ENCODE results near the gene IQGAP2.
"Not testable (repeated sequence)": the region's sequence is repeated elsewhere in the genome, so short reads cannot be mapped to it uniquely, and the experiment has no call there.

The IQGAP2 gene

GRCh38 chr5:76595755-76596481 lies 192.8 kb downstream of the IQGAP2 start:
- in situ Hi-C loops (cut with MboI; ENCODE audit: low pct_unique_long_range_greater_than_20kb, low sequenced_read_pairs, unreplicated experiment), result loop anchor here (10.0 kb wide), 1 partner anchor 179 kb away; no protein-coding TSS in a partner anchor
- no peak for DNase-seq (ENCODE audit: low spot score)

GRCh38 chr5:76598531-76598930 lies 195.4 kb downstream of the IQGAP2 start:
- in situ Hi-C loops (cut with MboI; ENCODE audit: low pct_unique_long_range_greater_than_20kb, low sequenced_read_pairs, unreplicated experiment), result loop anchor here (10.0 kb wide), 1 partner anchor 176 kb away; no protein-coding TSS in a partner anchor
- no peak for TF ChIP-seq CTCF (IDR thresholded peaks at IDR 0.05; ENCODE audit: extremely low read depth, insufficient read depth, missing control alignments)
- DNase-seq (ENCODE audit: low spot score), result no peak

More at GRCh38 chr5:76595755-76596481, 192.8 kb downstream of the IQGAP2 start:
- TF ChIP-seq CTCF (IDR thresholded peaks at IDR 0.05; ENCODE audit: extremely low read depth, insufficient read depth, missing control alignments), result no peak

- DNase-seq (ENCODE audit: low spot score), result no peak
- no peak for TF ChIP-seq CTCF (IDR thresholded peaks at IDR 0.05; ENCODE audit: extremely low read depth, insufficient read depth, missing control alignments)
- in situ Hi-C loops (cut with MboI; ENCODE audit: low pct_unique_long_range_greater_than_20kb, low sequenced_read_pairs, unreplicated experiment), result no loop called here
Measured at GRCh38 chr5:76600716-76601115, 197.6 kb downstream of the IQGAP2 start.

GRCh38 chr5:76601470-76601869 lies 198.4 kb downstream of the IQGAP2 start:
- in situ Hi-C loops (cut with MboI; ENCODE audit: low pct_unique_long_range_greater_than_20kb, low sequenced_read_pairs, unreplicated experiment), result no loop called here
- DNase-seq (ENCODE audit: low spot score), result peak; percentile 32
- peak; percentile 63 for TF ChIP-seq CTCF (IDR thresholded peaks at IDR 0.05; ENCODE audit: extremely low read depth, insufficient read depth, missing control alignments)

GRCh38 chr5:76602094-76602726 lies 199.1 kb downstream of the IQGAP2 start:
- in situ Hi-C loops (cut with MboI; ENCODE audit: low pct_unique_long_range_greater_than_20kb, low sequenced_read_pairs, unreplicated experiment), result no loop called here
- peak; percentile 14 for TF ChIP-seq CTCF (IDR thresholded peaks at IDR 0.05; ENCODE audit: extremely low read depth, insufficient read depth, missing control alignments)
- no peak for DNase-seq (ENCODE audit: low spot score)

- DNase-seq (ENCODE audit: low spot score); in situ Hi-C loops (cut with MboI; ENCODE audit: low pct_unique_long_range_greater_than_20kb, low sequenced_read_pairs, unreplicated experiment): not testable (repeated sequence)
Measured at GRCh38 chr5:76603991-76604390, 200.9 kb downstream of the IQGAP2 start.

GRCh38 chr5:76604838-76605237 lies 201.8 kb downstream of the IQGAP2 start:
- DNase-seq (ENCODE audit: low spot score), result no peak
- in situ Hi-C loops (cut with MboI; ENCODE audit: low pct_unique_long_range_greater_than_20kb, low sequenced_read_pairs, unreplicated experiment), result no loop called here
- no peak for TF ChIP-seq CTCF (IDR thresholded peaks at IDR 0.05; ENCODE audit: extremely low read depth, insufficient read depth, missing control alignments)
